Spleen (tissue), 11 donors: ENCODE data around the gene HEYL. TPM values are rescaled to one million over a fixed set of nuclear protein-coding genes. Genes with fewer than 3 reads are reported as not detected.

Experiments used
- DNase-seq: peaks from one replicate; pipeline ENCODE4 v3.0.0-alpha.2; 2020
- H3K27ac ChIP-seq, 8 donors: fragments of 200-600 bp; sonication (generic) in 7 of 8; 1 replicate in 4 of 8; 2 replicates in 4 of 8; pipeline versions ENCODE4 v1.5.0 to v1.8.0; 2016 to 2021; ENCODE audit warnings: inconsistent platforms in 4 of 8, mild to moderate bottlenecking in 4 of 8, moderate library complexity in 1 of 8
- H3K27me3 ChIP-seq, 7 donors: fragments of 200-600 bp; sonication (generic) in 6 of 7; replicated peaks in 1 of 7; 1 replicate in 4 of 7; 2 replicates in 3 of 7; pipeline versions ENCODE4 v1.5.0 to v1.8.0; 2016 to 2021; ENCODE audit warnings: inconsistent platforms in 3 of 7, mild to moderate bottlenecking in 1 of 7
- H3K36me3 ChIP-seq, 6 donors: fragments of 200-600 bp; sonication (generic) in 5 of 6; 1 replicate in 4 of 6; 2 replicates in 2 of 6; pipeline versions ENCODE4 v1.5.0 to v1.8.0; 2016 to 2021; ENCODE audit warnings: inconsistent platforms in 2 of 6
- H3K4me1 ChIP-seq, 6 donors: fragments of 200-600 bp; sonication (generic) in 5 of 6; 1 replicate in 3 of 6; 2 replicates in 3 of 6; pipeline versions ENCODE4 v1.5.0 to v1.8.0; 2016 to 2021; ENCODE audit warnings: inconsistent platforms in 3 of 6
- H3K4me3 ChIP-seq, 8 donors: fragments of 200-600 bp; sonication (generic) in 7 of 8; 1 replicate in 4 of 8; 2 replicates in 4 of 8; pipeline versions ENCODE4 v1.5.0 to v1.8.0; 2016 to 2021; ENCODE audit warnings: inconsistent platforms in 4 of 8, mild to moderate bottlenecking in 4 of 8, moderate library complexity in 2 of 8
- H3K9me3 ChIP-seq, 8 donors: fragments of 200-600 bp; sonication (generic) in 7 of 8; 1 replicate in 4 of 8; 2 replicates in 4 of 8; pipeline versions ENCODE4 v1.5.0 to v1.8.0; 2016 to 2021; ENCODE audit warnings: inconsistent platforms in 4 of 8
- CTCF ChIP-seq, 11 experiments: fragments of 200-600 bp in 7 of 11; fragments of 450-650 bp in 4 of 11; sonication (generic) in 4 of 11; IDR thresholded peaks in 8 of 11; conservative IDR thresholded peaks in 3 of 11; 1 replicate in 7 of 11; 2 replicates in 4 of 11; pipeline versions ENCODE4 v1.4.0 to v1.8.0; 2016 to 2021; ENCODE audit warnings: antibody characterized with exemption in 11 of 11, inconsistent platforms in 4 of 11, mild to moderate bottlenecking in 1 of 11
- POLR2A ChIP-seq, 3 donors: fragments of 450-650 bp; IDR thresholded peaks; one replicate each; pipeline ENCODE4 v1.5.1; 2017; ENCODE audit warnings: antibody characterized with exemption in 3 of 3, mild to moderate bottlenecking in 1 of 3
- POLR2AphosphoS5 ChIP-seq, 3 donors: sonication (generic); formaldehyde crosslinking; IDR thresholded peaks; one replicate each; pipeline ENCODE4 v1.5.1; 2017; ENCODE audit warnings: antibody characterized with exemption in 3 of 3
- WGBS, 5 donors: extraction: QIAGEN DNeasy Blood & Tissue Kit in 3 of 5; methylation state at CpG; one replicate each; pipeline versions ENCODE4 v1.1.5 to v1.1.7; 2013 to 2018; 5-methylcytosine and 5-hydroxymethylcytosine counted together
- intact Hi-C: fragments of 100-400 bp; cut with DNase I; formaldehyde crosslinking; loops from one replicate; pipeline ENCODE4 v1.15.0; 2023; ENCODE audit warnings: low total_unique reads
- polyA plus RNA-seq, 3 donors: library from polyadenylated mRNA; stranded (reverse); fragments of 200-250 nt; gene quantifications; one replicate each; pipeline ENCODE4 v1.2.1, GENCODE V29; 2013
- total RNA-seq, 7 donors: library from RNA; depleted of rRNA in 3 of 7; stranded (reverse); fragments of >200 nt in 3 of 7; fragmentation: NEBNext Ultra II Directional in 4 of 7; extraction: Animal tissue kit (Norgen Biotek cat#: 25700) in 4 of 7; gene quantifications; one replicate each; pipeline versions ENCODE4 v1.1.0 to v1.2.1, GENCODE V29; 2016 to 2021
- donor health status: healthy with polysubstance abuse.
- donor health status: DM: no; HTN: no; CAD: no; lungs with moderate emphysema.
- donor health status: DM: no; HTN: no; CAD: no.
- donor health status: Bipolar disorder and iron deficiency.
- donor health status: healthy.
- donor health status: DM: no; HTN: no; CAD: no.
- donor health status: DM: yes; HTN: yes; CAD: no.

The HEYL gene
- total and polyA plus RNA-seq, 10 donors = 1.2 to 9.9 (median 3.8) TPM

DNA sequence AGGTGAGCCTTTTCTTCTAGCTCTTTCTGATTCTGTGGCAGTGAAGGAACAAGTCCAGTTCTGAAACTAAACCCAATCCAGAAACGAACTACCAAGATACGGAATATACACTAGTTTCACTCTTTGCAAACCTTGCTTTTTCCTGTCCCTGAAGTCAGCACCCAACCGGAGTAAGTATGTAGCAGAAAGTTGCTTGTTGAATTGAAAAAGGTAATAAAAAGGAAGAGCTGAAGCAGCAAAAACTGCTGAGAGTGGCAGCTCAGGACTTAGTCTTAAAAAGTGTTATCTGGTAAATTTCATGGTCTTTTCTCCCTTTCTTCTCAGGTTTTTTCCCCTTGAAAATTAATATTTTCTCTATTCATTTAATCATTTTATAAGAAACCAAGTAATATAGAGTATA, 41.9 kb upstream of the HEYL start:
- Histone ChIP-seq H3K36me3 (no peaks in the 10 kb centered on the region), H3K9me3 (no peaks in the 10 kb centered on the region), H3K4me3 (no peak overlapping the region), H3K4me1 (peaks cover 0 to 12% (median 4%) of the 10 kb centered on the region in 6 donors), H3K27me3 (peaks cover 0 to 66% (median 26%) of the 10 kb centered on the region in 7 donors), H3K27ac (peak overlapping the region in 1 of 8 donors; percentile 38)
- WGBS, 5 donors = 63 to 70% (median 67%) methylated on average over 3 of the region's 3 CpGs
- intact Hi-C loops = no loop called here
- DNase-seq = no peak
- TF ChIP-seq CTCF (IDR thresholded peaks at IDR 0.05 in 8 of 11, conservative IDR thresholded peaks at IDR 0.05 in 3 of 11) = no peak
- no peak for TF ChIP-seq POLR2A (IDR thresholded peaks at IDR 0.05)
- no peak for TF ChIP-seq POLR2AphosphoS5 (IDR thresholded peaks at IDR 0.05)

DNA sequence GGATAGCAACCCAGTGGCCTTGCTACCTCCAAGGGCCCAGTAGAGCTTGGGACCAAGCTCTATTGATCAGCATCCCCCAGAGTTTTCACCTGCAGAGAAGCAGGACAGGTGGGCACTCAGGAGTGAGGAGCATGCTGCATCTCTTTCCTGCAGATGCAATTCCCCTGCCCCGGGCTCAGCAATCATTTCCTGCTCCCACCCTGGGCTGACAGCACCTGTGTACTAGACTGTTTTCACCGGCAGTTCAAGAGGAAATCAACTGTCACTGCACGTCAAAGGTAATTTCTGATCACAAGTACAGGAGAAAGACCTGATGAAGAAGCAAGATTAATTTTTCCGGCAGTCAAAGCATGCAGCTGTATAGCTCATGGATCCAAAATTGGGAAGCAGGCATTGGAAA, 41.3 kb upstream of the HEYL start:
- no peaks in the 10 kb centered on the region for H3K36me3 ChIP-seq
- DNase-seq = no peak
- peaks cover 0 to 12% (median 4%) of the 10 kb centered on the region in 6 donors for H3K4me1 ChIP-seq
- intact Hi-C loops = no loop called here
- peaks cover 0 to 60% (median 26%) of the 10 kb centered on the region in 7 donors for H3K27me3 ChIP-seq
- peak overlapping the region in 1 of 8 donors; percentile 38 for H3K27ac ChIP-seq
- no peak for TF ChIP-seq POLR2A (IDR thresholded peaks at IDR 0.05)
- no peak for TF ChIP-seq POLR2AphosphoS5 (IDR thresholded peaks at IDR 0.05)
- no peak for TF ChIP-seq CTCF (IDR thresholded peaks at IDR 0.05 in 8 of 11, conservative IDR thresholded peaks at IDR 0.05 in 3 of 11)
- no peaks in the 10 kb centered on the region for H3K9me3 ChIP-seq
- WGBS, 5 donors = 36 to 47% (median 39%) methylated on average over 4 of the region's 4 CpGs
- H3K4me3 ChIP-seq = no peak overlapping the region

GRCh38 chr1:39679821-39680220, 40.4 kb upstream of the HEYL start:
- intact Hi-C loops = no loop called here
- 69 to 83% (median 79%) methylated on average over 2 of the region's 2 CpGs for WGBS, 5 donors

DNA sequence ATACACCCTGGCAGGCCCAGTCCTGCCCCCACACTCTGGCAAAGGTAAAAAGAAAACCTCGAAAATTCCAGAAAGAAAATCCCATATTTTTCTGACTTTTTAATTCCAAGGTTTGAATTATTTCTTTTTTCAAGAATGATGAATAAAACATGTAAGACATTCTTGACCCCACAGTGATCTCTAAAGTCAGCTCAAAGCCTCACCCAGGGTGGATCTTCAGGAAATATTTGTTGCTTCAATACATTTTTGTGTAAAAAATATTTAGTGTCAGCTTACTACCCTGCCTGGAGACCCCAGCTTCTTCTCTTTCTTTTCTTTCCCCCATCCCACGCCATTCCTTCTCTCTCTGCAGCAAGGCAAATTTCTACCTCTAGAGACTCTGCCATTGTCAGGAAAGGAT, 39.4 kb upstream of the HEYL start:
- no peak for TF ChIP-seq CTCF (IDR thresholded peaks at IDR 0.05 in 8 of 11, conservative IDR thresholded peaks at IDR 0.05 in 3 of 11)
- no peak for TF ChIP-seq POLR2AphosphoS5 (IDR thresholded peaks at IDR 0.05)
- TF ChIP-seq POLR2A (IDR thresholded peaks at IDR 0.05) = no peak
- Histone ChIP-seq H3K36me3 (no peaks in the 10 kb centered on the region), H3K4me3 (no peak overlapping the region), H3K27ac (no peak overlapping the region), H3K9me3 (no peaks in the 10 kb centered on the region), H3K4me1 (peaks cover 0 to 6% (median 2%) of the 10 kb centered on the region in 6 donors), H3K27me3 (peaks cover 0 to 45% (median 17%) of the 10 kb centered on the region in 7 donors)
- 74 to 89% (median 75%) methylated on average over 2 of the region's 2 CpGs for WGBS, 5 donors
- intact Hi-C loops = no loop called here
- DNase-seq = no peak

More at GRCh38 chr1:39679821-39680220, 40.4 kb upstream of the HEYL start:
- no peak for TF ChIP-seq POLR2A (IDR thresholded peaks at IDR 0.05)
- no peak for TF ChIP-seq POLR2AphosphoS5 (IDR thresholded peaks at IDR 0.05)
- TF ChIP-seq CTCF (IDR thresholded peaks at IDR 0.05 in 8 of 11, conservative IDR thresholded peaks at IDR 0.05 in 3 of 11) = no peak
- H3K27me3 ChIP-seq = peaks cover 0 to 51% (median 26%) of the 10 kb centered on the region in 7 donors
- peaks cover 0 to 12% (median 4%) of the 10 kb centered on the region in 6 donors for H3K4me1 ChIP-seq
- no peaks in the 10 kb centered on the region for H3K9me3 ChIP-seq
- H3K27ac ChIP-seq = no peak overlapping the region
- no peaks in the 10 kb centered on the region for H3K36me3 ChIP-seq
- no peak overlapping the region for H3K4me3 ChIP-seq
- DNase-seq = no peak
